SH-SY5Y (cell line): ENCODE data around the gene ST8SIA5.

Experiments used
- GATA2 ChIP-seq: IDR thresholded peaks from 2 replicates; pipeline ENCODE4 v1.6.1; 2011; ENCODE audit warnings: mild to moderate bottlenecking, low read depth, low read length
- GATA3 ChIP-seq: IDR thresholded peaks from 2 replicates; pipeline ENCODE4 v1.6.1; 2011; ENCODE audit warnings: low read depth, mild to moderate bottlenecking, low read length, moderate library complexity

The ST8SIA5 gene

GRCh38 chr18:46625069-46625468 lies 131.8 kb downstream of the ST8SIA5 start:
- no peak for TF ChIP-seq GATA3
- no peak for TF ChIP-seq GATA2

DNA sequence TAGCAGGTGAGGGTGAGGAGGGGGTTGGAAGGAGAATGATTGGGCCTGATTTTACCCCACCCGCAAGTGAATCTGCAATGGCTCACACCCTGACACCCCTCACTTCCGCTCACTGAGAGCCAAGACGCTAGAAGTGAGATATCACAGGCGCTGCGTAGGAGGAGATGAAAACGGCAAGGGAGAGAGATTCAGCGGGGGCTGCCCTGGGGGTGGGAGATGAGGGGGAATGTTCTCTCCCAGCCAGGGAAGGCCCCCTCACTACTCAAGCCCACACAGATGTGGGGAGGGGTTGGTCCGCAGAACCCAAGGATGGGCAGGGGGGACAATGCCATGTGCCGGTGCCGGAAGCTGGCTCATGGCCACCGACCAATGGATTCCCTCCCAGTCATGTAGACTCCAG lies 132.7 kb downstream of the ST8SIA5 start:
- TF ChIP-seq GATA2, result no peak
- no peak for TF ChIP-seq GATA3

DNA sequence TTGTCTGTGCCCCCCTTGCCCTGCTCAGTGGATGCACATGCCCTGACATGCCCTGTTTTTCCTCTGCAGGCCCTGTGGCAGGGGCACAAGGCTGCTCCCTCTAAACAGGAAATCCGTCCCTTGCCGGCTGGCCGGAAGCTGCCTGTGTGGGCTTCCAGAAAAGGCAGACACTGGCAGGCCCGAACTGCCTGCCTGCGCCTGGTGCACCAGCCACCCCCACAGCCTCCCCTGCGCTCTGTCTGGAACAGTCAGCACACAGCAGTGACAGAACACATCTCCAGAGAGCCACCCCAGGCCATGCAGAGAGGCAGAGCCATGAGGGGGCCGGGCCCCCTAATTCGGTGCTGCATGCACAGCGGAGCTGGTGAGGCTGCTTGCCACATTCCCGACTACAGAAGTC lies 133.3 kb downstream of the ST8SIA5 start:
- no peak for TF ChIP-seq GATA2
- TF ChIP-seq GATA3, result no peak

- TF ChIP-seq GATA2, result no peak
- TF ChIP-seq GATA3, result no peak
Measured at GRCh38 chr18:46622999-46623398, 133.9 kb downstream of the ST8SIA5 start.

DNA sequence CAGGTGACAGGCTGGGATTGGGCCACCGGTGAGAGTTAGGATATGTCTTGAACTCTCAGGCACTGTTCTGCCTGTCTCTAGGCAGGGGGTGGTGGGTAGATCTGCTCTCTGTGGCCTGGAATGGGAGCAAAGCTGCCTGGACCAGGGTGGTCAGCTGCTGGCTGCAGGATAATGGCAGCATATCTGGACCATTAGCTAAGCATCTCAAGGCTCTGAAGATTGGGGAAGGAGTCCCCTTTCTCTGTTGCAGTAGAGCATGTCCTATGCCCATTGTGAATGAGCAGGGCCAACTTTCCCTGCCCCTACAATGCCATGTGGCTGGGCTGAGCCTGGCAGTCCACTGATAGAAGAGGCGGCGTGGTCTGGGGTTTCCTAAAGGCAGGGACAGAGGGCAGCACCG lies 134.4 kb downstream of the ST8SIA5 start:
- TF ChIP-seq GATA3 (no peak), GATA2 (no peak)

DNA sequence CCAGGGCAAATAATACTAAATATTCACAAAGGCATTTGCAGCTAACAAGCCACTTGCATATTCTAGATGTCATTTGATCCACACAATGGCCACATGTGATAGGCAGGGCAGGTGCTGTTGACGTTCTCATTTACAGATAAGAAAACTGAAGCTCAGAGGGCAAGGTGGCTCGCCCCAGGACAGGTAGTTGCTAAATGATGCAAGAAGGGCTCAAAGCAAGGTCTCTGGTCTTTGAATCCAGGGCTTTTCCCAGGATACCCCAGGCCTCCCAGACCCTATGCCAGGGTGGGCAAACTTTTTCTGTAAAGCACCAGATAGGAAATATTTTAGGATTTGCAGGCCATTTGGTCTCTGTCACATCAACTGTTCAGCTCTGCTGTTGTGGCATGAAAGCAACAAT lies 135.0 kb downstream of the ST8SIA5 start:
- no peak for TF ChIP-seq GATA3
- no peak for TF ChIP-seq GATA2

- TF ChIP-seq GATA2 (no peak), GATA3 (no peak)
Measured at GRCh38 chr18:46621111-46621766, 135.6 kb downstream of the ST8SIA5 start.

DNA sequence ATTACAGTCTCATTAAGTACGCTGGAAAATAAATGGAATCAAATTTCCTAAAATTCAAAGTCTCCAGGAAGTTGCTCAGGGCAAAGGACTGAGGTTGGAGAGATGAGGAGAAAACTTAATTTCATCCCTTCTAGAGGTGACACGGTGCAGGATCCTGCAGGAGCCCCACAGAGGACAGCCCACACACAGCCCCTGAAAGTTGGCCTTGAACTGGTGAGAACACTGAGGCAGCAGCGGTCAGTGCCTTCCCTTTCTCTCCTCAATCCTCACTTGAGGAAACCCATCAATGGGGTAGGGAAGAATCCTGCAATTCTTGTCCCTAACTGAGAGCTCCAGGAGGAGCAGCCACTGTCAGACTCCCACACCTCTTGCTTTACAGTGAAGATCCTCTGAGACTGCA lies 137.3 kb downstream of the ST8SIA5 start:
- no peak for TF ChIP-seq GATA2
- TF ChIP-seq GATA3, result no peak
